ENCODE results near the gene TMEM163.

TMEM163 gene

DNA sequence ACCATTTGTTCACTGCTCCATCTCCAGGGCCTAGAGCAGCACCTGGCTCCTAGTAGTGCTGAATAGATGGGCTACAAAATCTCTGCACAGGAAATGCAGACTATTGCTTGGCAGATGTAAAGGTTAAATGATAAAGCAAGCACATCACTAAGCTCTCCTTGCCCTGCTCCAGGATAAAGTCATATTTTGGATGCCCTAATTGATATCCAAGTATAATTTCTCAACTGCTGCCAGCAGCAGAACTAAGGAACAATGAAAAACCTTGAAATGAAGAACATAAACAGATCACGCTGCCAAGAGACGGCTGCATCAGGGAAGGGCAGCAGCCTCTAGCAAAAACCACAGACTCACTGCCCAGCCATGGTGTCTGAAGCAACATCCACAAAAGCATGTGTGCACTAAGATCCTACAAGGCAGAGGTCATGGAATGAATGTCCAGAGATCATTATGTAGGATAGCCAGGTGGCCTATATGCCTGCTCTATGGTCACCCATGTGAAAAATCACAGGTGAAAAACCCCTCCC is 134.7 kb downstream of the TMEM163 start:
- Histone ChIP-seq H3K79me1 (ENCODE audit: low read length) (no peaks in the 10 kb centered on the region), H3K4me2 (ENCODE audit: low read length) (no peak overlapping the region), H3K36me3 (ENCODE audit: control insufficient read depth in 1 of 2, insufficient read depth in 2 of 2, low read length in 2 of 2) (no peaks in the 10 kb centered on the region), H3K27ac (ENCODE audit: low read depth, low read length) (no peak overlapping the region), H2BK12ac (ENCODE audit: low read length) (no peak overlapping the region), H3K9ac (ENCODE audit: low read length) (no peak overlapping the region), H4K91ac (ENCODE audit: low read depth, low read length) (no peak overlapping the region), H3K79me2 (ENCODE audit: control insufficient read depth, insufficient read depth, low read length, poor library complexity) (no peaks in the 10 kb centered on the region), H2BK120ac (ENCODE audit: insufficient read depth, low read length, poor library complexity) (no peak overlapping the region), H3K4me1 (ENCODE audit: control insufficient read depth in 1 of 2, insufficient read depth in 2 of 2, low read length in 2 of 2) (peaks cover 0 to 3% of the 10 kb centered on the region in 2 experiments), H3K23ac (ENCODE audit: low read length) (no peak overlapping the region), H2BK5ac (ENCODE audit: low read depth, low read length, poor library complexity) (no peak overlapping the region), H3K14ac (ENCODE audit: low read length) (no peak overlapping the region), H2AK5ac (ENCODE audit: low read length) (no peak overlapping the region), H4K8ac (ENCODE audit: low read depth, low read length) (no peak overlapping the region), H3K4ac (ENCODE audit: low read depth, low read length) (no peak overlapping the region), H3K4me3 (ENCODE audit: low read depth, low read length) (no peak overlapping the region), H3K9me3 (ENCODE audit: insufficient read depth, low read depth, low read length) (peaks cover 4% of the 10 kb centered on the region), H3K18ac (ENCODE audit: low read length) (no peak overlapping the region), H2AFZ (ENCODE audit: insufficient read depth, low read length, poor library complexity) (no peak overlapping the region), H4K12ac (ENCODE audit: low read depth, low read length) (no peak overlapping the region), H3K27me3 (ENCODE audit: insufficient read depth, low read length) (no peaks in the 10 kb centered on the region)
- no peak for DNase-seq
- no CpG with 5 or more reads among the region's 2 CpGs for WGBS (ENCODE audit: extremely low coverage, insufficient coverage, insufficient read length)

DNA sequence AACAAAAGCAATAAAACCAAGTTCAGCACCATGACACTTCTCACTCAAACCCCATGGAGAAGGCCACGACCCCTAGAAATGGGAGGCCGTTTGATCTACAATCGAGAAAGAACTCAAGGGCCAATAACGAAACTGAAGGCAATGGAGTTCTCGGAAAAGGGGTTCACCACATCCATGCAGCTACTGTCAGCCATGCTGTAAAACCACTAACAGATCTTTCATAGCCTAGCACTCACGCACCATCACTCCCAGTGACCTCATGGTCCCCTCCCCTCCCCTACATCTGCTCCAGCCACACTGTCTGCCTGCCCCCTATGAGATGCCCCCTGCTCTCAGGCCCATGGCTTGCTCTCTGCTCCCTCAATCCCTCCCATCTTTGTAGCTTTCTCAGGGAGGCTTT is 135.3 kb downstream of the TMEM163 start:
- Histone ChIP-seq H2BK120ac (ENCODE audit: insufficient read depth, low read length, poor library complexity) (no peak overlapping the region), H3K79me1 (ENCODE audit: low read length) (no peaks in the 10 kb centered on the region), H2AFZ (ENCODE audit: insufficient read depth, low read length, poor library complexity) (no peak overlapping the region), H3K4me3 (ENCODE audit: low read depth, low read length) (no peak overlapping the region), H3K27ac (ENCODE audit: low read depth, low read length) (no peak overlapping the region), H3K18ac (ENCODE audit: low read length) (no peak overlapping the region), H3K27me3 (ENCODE audit: insufficient read depth, low read length) (no peaks in the 10 kb centered on the region), H2BK5ac (ENCODE audit: low read depth, low read length, poor library complexity) (no peak overlapping the region), H2AK5ac (ENCODE audit: low read length) (no peak overlapping the region), H3K4me2 (ENCODE audit: low read length) (no peak overlapping the region), H3K23ac (ENCODE audit: low read length) (no peak overlapping the region), H4K91ac (ENCODE audit: low read depth, low read length) (no peak overlapping the region), H3K4ac (ENCODE audit: low read depth, low read length) (no peak overlapping the region), H2BK12ac (ENCODE audit: low read length) (no peak overlapping the region), H3K4me1 (ENCODE audit: control insufficient read depth in 1 of 2, insufficient read depth in 2 of 2, low read length in 2 of 2) (peaks cover 0 to 3% of the 10 kb centered on the region in 2 experiments), H3K9me3 (ENCODE audit: insufficient read depth, low read depth, low read length) (peaks cover 2% of the 10 kb centered on the region), H3K9ac (ENCODE audit: low read length) (no peak overlapping the region), H3K79me2 (ENCODE audit: control insufficient read depth, insufficient read depth, low read length, poor library complexity) (no peaks in the 10 kb centered on the region), H4K12ac (ENCODE audit: low read depth, low read length) (no peak overlapping the region), H3K36me3 (ENCODE audit: control insufficient read depth in 1 of 2, insufficient read depth in 2 of 2, low read length in 2 of 2) (no peaks in the 10 kb centered on the region), H3K14ac (ENCODE audit: low read length) (no peak overlapping the region), H4K8ac (ENCODE audit: low read depth, low read length) (no peak overlapping the region)
- WGBS (ENCODE audit: extremely low coverage, insufficient coverage, insufficient read length): no CpG with 5 or more reads among the region's 6 CpGs
- no peak for DNase-seq

DNA sequence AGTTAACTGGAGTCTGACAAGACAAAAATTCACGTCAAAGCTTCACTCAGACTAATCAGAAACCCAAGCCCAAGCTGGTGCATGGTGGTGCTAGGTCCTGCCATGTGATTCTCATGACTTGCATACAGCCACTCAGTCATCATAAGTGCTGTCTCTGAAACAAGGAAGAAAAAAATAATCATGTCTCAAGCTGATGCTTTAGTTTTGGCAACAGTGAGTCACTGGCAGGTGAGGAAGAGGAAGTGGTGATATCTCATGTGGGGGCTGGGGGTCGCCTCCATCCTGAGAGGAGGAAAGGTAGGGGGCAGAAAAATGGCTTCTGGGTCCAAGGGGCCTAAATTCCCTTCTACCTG is 136.3 kb downstream of the TMEM163 start:
- H3K9ac ChIP-seq (ENCODE audit: low read length): no peak overlapping the region
- no peaks in the 10 kb centered on the region for H3K79me1 ChIP-seq (ENCODE audit: low read length)
- H3K27ac ChIP-seq (ENCODE audit: low read depth, low read length): no peak overlapping the region
- no peak overlapping the region for H2BK120ac ChIP-seq (ENCODE audit: insufficient read depth, low read length, poor library complexity)
- H4K8ac ChIP-seq (ENCODE audit: low read depth, low read length): no peak overlapping the region
- H4K12ac ChIP-seq (ENCODE audit: low read depth, low read length): no peak overlapping the region
- H2AK5ac ChIP-seq (ENCODE audit: low read length): no peak overlapping the region
- no peak overlapping the region for H3K23ac ChIP-seq (ENCODE audit: low read length)
- H3K9me3 ChIP-seq (ENCODE audit: insufficient read depth, low read depth, low read length): no peaks in the 10 kb centered on the region
- H3K18ac ChIP-seq (ENCODE audit: low read length): no peak overlapping the region
- peaks cover 0 to 3% of the 10 kb centered on the region in 2 experiments for H3K4me1 ChIP-seq (ENCODE audit: control insufficient read depth in 1 of 2, insufficient read depth in 2 of 2, low read length in 2 of 2)
- no peak overlapping the region for H2AFZ ChIP-seq (ENCODE audit: insufficient read depth, low read length, poor library complexity)
- H3K4me2 ChIP-seq (ENCODE audit: low read length): no peak overlapping the region
- no peak overlapping the region for H4K91ac ChIP-seq (ENCODE audit: low read depth, low read length)
- no peak overlapping the region for H2BK5ac ChIP-seq (ENCODE audit: low read depth, low read length, poor library complexity)
- no peak overlapping the region for H3K4ac ChIP-seq (ENCODE audit: low read depth, low read length)
- no peak for DNase-seq
- H3K27me3 ChIP-seq (ENCODE audit: insufficient read depth, low read length): no peaks in the 10 kb centered on the region
- H3K4me3 ChIP-seq (ENCODE audit: low read depth, low read length): no peak overlapping the region
- WGBS (ENCODE audit: extremely low coverage, insufficient coverage, insufficient read length): no CpG with 5 or more reads among the region's 2 CpGs
- no peak overlapping the region for H2BK12ac ChIP-seq (ENCODE audit: low read length)
- no peaks in the 10 kb centered on the region for H3K79me2 ChIP-seq (ENCODE audit: control insufficient read depth, insufficient read depth, low read length, poor library complexity)
- no peak overlapping the region for H3K14ac ChIP-seq (ENCODE audit: low read length)
- no peaks in the 10 kb centered on the region for H3K36me3 ChIP-seq (ENCODE audit: control insufficient read depth in 1 of 2, insufficient read depth in 2 of 2, low read length in 2 of 2)

DNA sequence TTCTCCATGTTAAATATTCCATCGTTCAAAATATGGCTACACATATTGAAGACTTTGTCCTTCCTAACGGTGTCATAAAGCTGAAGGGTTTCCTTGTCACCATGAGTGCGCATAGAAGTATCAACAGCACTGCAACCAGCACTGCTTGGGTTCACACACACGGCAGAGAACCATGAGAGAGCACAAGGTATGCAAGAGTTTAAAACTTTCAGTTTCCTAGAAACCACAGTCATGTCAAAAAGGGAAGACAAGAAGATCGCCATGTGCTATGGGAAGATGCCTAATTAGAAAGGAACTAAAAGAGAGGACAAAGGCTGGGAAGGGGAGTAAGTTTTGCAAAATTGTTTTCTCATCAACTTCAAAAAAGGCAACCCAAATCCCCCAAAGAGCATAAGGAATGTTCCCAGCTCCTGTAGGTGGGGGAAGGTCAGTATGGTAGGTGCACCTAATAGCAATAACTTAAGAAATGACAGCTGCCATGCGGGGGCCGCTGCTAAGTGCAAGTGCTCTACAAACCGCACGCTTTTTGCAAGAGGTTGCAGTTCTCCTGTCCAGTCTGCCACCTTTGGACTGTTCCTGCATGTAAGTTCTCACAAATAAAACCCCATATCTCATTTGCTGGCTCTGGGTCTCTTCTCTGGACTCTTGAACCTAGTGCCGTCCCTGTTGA is 136.8 kb downstream of the TMEM163 start:
- no peaks in the 10 kb centered on the region for H3K27me3 ChIP-seq (ENCODE audit: insufficient read depth, low read length)
- DNase-seq: no peak
- H2AK5ac ChIP-seq (ENCODE audit: low read length): no peak overlapping the region
- H2BK12ac ChIP-seq (ENCODE audit: low read length): no peak overlapping the region
- no peak overlapping the region for H2AFZ ChIP-seq (ENCODE audit: insufficient read depth, low read length, poor library complexity)
- no peak overlapping the region for H2BK120ac ChIP-seq (ENCODE audit: insufficient read depth, low read length, poor library complexity)
- no CpG with 5 or more reads among the region's 10 CpGs for WGBS (ENCODE audit: extremely low coverage, insufficient coverage, insufficient read length)
- peaks cover 0 to 3% of the 10 kb centered on the region in 2 experiments for H3K4me1 ChIP-seq (ENCODE audit: control insufficient read depth in 1 of 2, insufficient read depth in 2 of 2, low read length in 2 of 2)
- no peaks in the 10 kb centered on the region for H3K79me2 ChIP-seq (ENCODE audit: control insufficient read depth, insufficient read depth, low read length, poor library complexity)
- no peak overlapping the region for H3K4ac ChIP-seq (ENCODE audit: low read depth, low read length)
- no peak overlapping the region for H3K18ac ChIP-seq (ENCODE audit: low read length)
- H3K4me3 ChIP-seq (ENCODE audit: low read depth, low read length): no peak overlapping the region
- no peak overlapping the region for H3K14ac ChIP-seq (ENCODE audit: low read length)
- no peaks in the 10 kb centered on the region for H3K9me3 ChIP-seq (ENCODE audit: insufficient read depth, low read depth, low read length)
- H3K36me3 ChIP-seq (ENCODE audit: control insufficient read depth in 1 of 2, insufficient read depth in 2 of 2, low read length in 2 of 2): no peaks in the 10 kb centered on the region
- H3K23ac ChIP-seq (ENCODE audit: low read length): no peak overlapping the region
- H4K91ac ChIP-seq (ENCODE audit: low read depth, low read length): no peak overlapping the region
- H2BK5ac ChIP-seq (ENCODE audit: low read depth, low read length, poor library complexity): no peak overlapping the region
- no peaks in the 10 kb centered on the region for H3K79me1 ChIP-seq (ENCODE audit: low read length)
- no peak overlapping the region for H4K8ac ChIP-seq (ENCODE audit: low read depth, low read length)
- H3K27ac ChIP-seq (ENCODE audit: low read depth, low read length): no peak overlapping the region
- H4K12ac ChIP-seq (ENCODE audit: low read depth, low read length): no peak overlapping the region
- H3K4me2 ChIP-seq (ENCODE audit: low read length): no peak overlapping the region
- H3K9ac ChIP-seq (ENCODE audit: low read length): no peak overlapping the region
